HG03135 (cell line): Measurements from ENCODE around the gene FMNL1.

ENCODE experiments used
- ATAC-seq: cut with Tn5 transposase; IDR thresholded peaks from one replicate; pipeline ENCODE4 v1.9.1; 2021; ENCODE audit warnings: mild to moderate bottlenecking, moderate library complexity; ENCODE audit not compliant: unreplicated experiment

The FMNL1 gene

DNA sequence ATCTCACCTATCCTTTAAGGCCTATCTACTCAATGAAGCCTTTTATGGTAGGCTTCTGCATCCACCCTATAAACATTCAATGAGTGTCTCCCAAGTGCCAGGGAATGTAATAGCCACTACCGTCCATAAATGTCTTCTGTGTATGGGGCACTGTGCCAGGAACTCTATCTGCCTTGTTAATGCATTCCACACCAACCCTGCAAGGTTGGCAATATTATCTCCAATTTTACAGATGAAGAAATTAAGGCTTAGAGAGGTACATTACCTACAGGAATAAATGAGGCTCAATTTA is 75.1 kb downstream of the FMNL1 start:
- no peak for ATAC-seq
